Skeletal muscle satellite cell (primary cell): ENCODE measurements around the gene SPEG.

Source experiments
- H3K27me3 ChIP-seq: 2 replicates; pipeline ENCODE4 v1.7.0; 2013; ENCODE audit warnings: low read length; ENCODE audit not compliant: control insufficient read depth, insufficient read depth
- H3K36me3 ChIP-seq: 2 replicates; pipeline ENCODE4 v1.7.0; 2013; ENCODE audit warnings: mild to moderate bottlenecking, control low read depth, low read length; ENCODE audit not compliant: insufficient read depth
- H3K4me1 ChIP-seq: 2 replicates; pipeline ENCODE4 v1.7.0; 2013; ENCODE audit warnings: low read length; ENCODE audit not compliant: control insufficient read depth, insufficient read depth
- H3K4me2 ChIP-seq: 2 replicates; pipeline ENCODE4 v1.7.0; 2013; ENCODE audit warnings: mild to moderate bottlenecking, low read length
- H3K4me3 ChIP-seq: 2 replicates; pipeline ENCODE4 v1.7.0; 2013; ENCODE audit warnings: low read length
- H3K9ac ChIP-seq: 2 replicates; pipeline ENCODE4 v1.7.0; 2013; ENCODE audit warnings: mild to moderate bottlenecking, low read depth, low read length, moderate library complexity
- H3K9me3 ChIP-seq: replicated peaks from 2 replicates; pipeline ENCODE4 v1.7.0; 2013; ENCODE audit warnings: mild to moderate bottlenecking, control low read depth, low read length

SPEG gene

DNA sequence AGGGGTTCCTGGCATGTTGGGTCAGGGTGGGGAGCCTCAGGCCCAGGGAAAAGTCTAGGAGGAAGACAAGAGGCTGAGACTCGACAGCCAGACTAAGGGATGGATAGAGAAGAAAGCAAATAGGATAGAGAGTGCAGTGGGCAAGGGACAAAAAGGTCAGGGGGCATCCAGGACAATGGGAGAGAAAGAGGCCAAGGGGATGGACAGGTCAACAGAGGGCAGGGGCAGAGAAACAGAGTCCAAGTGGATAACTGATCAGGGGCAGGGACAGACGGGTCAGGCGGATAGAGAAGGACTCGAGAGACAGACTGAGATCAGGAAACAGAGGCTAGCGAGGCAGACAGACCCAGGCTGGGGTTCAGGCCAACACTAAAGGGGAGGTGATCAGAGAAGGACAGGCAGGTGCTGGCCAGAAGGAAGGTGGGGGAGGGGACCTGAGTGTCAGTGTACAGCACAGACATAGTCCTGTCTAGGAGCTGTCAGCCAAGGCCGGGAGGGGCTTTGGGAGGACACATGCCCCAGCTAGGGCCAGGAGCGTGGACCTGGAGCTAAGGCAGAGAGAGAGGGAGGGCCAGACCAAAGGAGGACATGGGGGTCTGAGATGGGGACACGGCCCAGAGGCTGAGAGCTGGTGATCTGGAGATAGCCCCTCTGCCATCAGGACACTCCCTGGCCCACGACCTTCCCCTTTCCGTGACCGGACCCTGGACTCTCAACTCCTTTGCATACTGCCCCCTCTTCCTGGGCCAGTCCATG lies 91.9 kb downstream of the SPEG start:
- H3K4me2 ChIP-seq: no peak overlapping the region
- H3K27me3 ChIP-seq: peaks cover 57% of the 10 kb centered on the region
- no peak overlapping the region for H3K9ac ChIP-seq
- peaks cover 12% of the 10 kb centered on the region for H3K4me1 ChIP-seq
- no peaks in the 10 kb centered on the region for H3K36me3 ChIP-seq
- H3K9me3 ChIP-seq: no peaks in the 10 kb centered on the region
- no peak overlapping the region for H3K4me3 ChIP-seq

DNA sequence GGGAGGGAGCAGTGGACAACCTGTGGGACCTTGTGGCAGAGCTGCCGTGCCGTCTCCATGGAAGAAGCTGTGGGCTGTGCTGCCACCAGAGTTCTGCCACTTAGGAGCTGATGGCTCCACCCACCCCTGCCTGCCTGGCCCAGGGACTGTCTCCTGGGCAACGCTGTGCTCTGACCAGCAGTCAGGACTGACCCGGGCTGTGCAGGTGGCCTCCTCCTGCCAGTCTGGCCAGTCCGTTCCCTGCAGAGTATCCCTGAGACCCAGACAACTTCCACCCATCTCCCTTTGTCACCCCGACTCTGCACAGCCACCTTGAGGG lies 92.4 kb downstream of the SPEG start:
- H3K9me3 ChIP-seq: no peaks in the 10 kb centered on the region
- no peak overlapping the region for H3K9ac ChIP-seq
- peaks cover 6% of the 10 kb centered on the region for H3K4me1 ChIP-seq
- H3K27me3 ChIP-seq: peaks cover 59% of the 10 kb centered on the region
- no peak overlapping the region for H3K4me3 ChIP-seq
- H3K4me2 ChIP-seq: no peak overlapping the region
- H3K36me3 ChIP-seq: no peaks in the 10 kb centered on the region

DNA sequence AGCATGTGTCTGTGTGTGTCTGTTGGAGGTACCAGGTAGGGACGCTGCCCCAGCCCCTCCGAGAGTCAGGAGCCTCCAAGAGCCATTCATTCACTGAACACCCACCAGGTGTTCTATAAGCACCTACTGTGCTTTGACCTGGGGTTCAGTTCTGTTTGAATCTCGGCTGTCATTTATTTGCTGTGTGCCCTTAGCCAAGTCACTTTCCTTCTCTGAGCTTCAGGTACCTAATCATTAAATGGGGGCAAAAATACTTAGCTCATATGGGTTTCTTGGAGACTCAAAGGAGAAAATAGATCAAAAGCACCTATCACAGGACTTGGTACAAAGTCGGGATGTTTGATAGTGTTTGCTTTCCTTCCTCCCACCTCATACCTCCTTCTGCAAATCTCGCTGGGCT lies 92.8 kb downstream of the SPEG start:
- peaks cover 59% of the 10 kb centered on the region for H3K27me3 ChIP-seq
- no peak overlapping the region for H3K4me2 ChIP-seq
- H3K36me3 ChIP-seq: no peaks in the 10 kb centered on the region
- H3K9ac ChIP-seq: no peak overlapping the region
- no peaks in the 10 kb centered on the region for H3K9me3 ChIP-seq
- H3K4me1 ChIP-seq: peaks cover 3% of the 10 kb centered on the region
- no peak overlapping the region for H3K4me3 ChIP-seq

DNA sequence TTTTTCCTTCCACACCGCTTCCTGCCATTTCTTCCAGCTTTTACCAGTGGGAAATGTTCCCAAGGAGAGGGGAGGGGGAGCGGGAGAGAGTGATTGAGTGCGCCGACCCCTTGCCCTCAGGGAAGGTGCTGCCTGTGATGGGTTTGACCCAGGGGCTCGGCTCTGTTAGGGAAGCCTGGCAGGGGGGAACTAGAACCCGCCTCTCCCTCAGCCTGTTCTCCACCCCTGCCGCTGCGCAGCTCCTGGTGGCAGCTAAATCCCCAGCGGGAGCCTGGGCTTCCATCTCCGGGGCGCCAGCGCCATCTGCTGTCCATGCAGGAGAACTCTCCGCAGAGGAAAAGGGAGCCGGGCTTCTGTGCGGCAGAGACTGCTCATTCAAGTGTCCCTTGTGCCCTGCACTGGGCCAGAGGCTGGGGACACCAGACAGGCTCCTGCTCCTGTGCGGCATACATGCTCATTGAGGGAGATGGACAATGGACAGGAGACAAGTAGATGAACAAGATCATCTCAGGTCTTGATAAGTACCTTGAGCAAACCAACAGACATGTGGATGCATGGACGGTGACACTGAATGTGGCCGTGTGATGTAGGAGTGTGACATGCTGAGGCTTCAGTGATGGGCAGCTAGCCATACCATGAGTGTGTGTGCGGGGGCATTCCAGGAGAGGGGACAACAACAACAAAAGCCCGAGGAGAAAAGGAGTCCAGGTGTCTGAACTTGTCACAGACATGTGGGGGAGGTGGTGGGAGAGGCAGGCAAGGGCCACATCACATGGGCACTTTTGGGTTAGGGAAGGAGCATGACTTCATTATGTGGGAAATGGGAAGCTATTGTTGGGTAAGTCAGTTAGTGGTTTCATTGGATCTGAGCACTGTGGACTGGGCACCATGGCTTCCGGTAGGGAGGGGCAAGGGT lies 95.7 kb downstream of the SPEG start:
- H3K4me2 ChIP-seq: peak overlapping the region; percentile 70
- peaks cover 43% of the 10 kb centered on the region for H3K27me3 ChIP-seq
- no peaks in the 10 kb centered on the region for H3K9me3 ChIP-seq
- H3K36me3 ChIP-seq: no peaks in the 10 kb centered on the region
- no peak overlapping the region for H3K9ac ChIP-seq
- no peaks in the 10 kb centered on the region for H3K4me1 ChIP-seq
- H3K4me3 ChIP-seq: peak overlapping the region; percentile 42

DNA sequence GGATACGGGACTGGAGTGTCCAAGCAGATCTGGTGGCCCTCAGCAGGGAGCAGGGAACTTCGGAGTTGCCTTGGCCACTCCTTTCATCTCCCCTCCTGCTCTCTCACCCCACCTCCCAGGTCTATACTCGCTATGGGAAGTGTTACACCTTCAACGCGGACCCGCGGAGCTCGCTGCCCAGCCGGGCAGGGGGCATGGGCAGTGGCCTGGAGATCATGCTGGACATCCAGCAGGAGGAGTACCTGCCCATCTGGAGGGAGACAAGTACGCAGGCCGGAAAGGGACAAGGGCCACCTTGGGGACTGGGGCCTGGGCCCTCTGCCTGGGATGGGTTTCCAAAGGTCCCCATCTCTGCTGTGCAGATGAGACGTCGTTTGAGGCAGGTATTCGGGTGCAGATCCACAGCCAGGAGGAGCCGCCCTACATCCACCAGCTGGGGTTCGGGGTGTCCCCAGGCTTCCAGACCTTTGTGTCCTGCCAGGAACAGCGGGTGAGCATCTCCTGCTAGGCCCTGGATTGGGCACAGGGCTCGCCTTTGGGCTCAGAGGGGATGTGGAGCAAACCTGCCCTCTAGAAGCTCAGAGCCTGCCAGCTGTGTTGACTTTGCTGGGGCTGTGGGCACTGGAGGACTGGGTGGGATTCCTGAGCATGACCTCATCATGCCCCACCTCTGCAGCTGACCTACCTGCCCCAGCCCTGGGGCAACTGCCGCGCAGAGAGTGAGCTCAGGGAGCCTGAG lies 97.2 kb downstream of the SPEG start:
- Histone ChIP-seq H3K36me3 (no peaks in the 10 kb centered on the region), H3K9me3 (no peaks in the 10 kb centered on the region), H3K9ac (no peak overlapping the region), H3K4me2 (no peak overlapping the region), H3K4me3 (no peak overlapping the region), H3K4me1 (no peaks in the 10 kb centered on the region), H3K27me3 (peaks cover 32% of the 10 kb centered on the region)

DNA sequence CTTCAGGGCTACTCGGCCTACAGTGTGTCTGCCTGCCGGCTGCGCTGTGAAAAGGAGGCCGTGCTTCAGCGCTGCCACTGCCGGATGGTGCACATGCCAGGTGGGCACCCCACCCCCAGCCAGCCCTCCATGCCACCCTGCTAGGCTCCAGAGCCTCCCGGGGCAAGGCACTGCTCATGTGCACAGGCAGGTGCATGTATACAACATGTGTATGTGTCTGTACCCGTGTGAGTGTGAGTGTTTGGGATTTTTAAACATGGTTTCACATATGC lies 97.7 kb downstream of the SPEG start:
- H3K36me3 ChIP-seq: no peaks in the 10 kb centered on the region
- H3K4me2 ChIP-seq: no peak overlapping the region
- no peaks in the 10 kb centered on the region for H3K4me1 ChIP-seq
- no peaks in the 10 kb centered on the region for H3K9me3 ChIP-seq
- H3K4me3 ChIP-seq: no peak overlapping the region
- H3K27me3 ChIP-seq: peaks cover 26% of the 10 kb centered on the region
- no peak overlapping the region for H3K9ac ChIP-seq

DNA sequence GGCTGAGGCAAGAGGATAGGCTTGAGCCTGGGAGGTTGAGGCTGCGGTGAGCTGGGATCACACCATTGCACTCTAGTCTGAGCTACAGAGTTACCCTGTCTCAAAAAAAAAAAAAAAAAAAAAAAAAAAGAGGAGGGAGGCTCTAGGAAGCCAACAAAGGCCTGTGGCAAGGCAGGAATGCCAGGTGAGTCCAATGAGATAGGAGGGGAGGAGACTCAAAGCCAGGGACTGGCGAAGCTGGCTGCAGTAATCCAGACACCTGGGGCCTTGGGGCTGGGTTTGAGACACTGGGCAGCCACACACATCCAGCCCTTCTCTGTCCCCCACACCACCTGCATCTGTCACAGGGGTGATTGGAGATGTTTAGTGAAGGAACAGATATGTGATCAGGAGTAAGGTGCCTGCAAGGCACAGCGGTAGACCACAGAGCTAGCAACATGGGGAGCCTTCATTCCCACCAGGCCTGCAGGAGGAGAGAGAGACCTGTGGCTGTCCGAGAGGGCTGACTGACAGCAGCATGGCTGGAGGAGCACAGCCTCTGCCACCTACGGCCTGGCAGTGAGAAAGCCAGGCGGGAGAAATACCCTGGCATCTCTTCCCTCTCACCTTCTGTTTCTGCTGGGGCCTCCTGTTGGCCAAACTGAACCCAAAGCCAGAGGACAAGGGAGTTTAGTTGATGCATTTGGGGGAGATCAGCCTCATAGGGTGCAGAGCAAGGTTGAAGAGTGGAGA lies 99.5 kb downstream of the SPEG start:
- Histone ChIP-seq H3K4me2 (no peak overlapping the region), H3K9me3 (no peaks in the 10 kb centered on the region), H3K4me1 (no peaks in the 10 kb centered on the region), H3K27me3 (peaks cover 11% of the 10 kb centered on the region), H3K4me3 (no peak overlapping the region), H3K36me3 (no peaks in the 10 kb centered on the region), H3K9ac (no peak overlapping the region)

DNA sequence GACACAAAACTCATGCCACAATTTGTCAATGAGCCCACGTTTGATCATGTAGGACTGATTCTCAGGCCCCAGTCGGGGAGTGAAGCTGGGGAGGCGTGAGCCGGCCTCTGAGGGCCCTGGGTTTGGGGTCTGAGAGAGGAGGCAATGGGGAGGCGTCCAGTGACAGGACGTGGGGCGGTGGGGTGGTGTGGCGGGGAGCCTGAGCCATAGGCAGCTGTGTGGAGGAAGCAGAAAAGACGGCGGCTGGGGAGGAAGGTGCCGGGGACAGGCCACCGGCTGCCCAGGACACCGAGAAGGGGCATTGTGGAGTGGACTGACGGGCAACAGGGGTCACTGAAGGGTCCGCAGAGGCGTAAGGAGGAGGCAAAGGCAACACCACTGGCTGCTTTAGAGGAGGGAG lies 101.8 kb downstream of the SPEG start:
- H3K27me3 ChIP-seq: peaks cover 3% of the 10 kb centered on the region
- peaks cover 2% of the 10 kb centered on the region for H3K4me1 ChIP-seq
- H3K36me3 ChIP-seq: peaks cover 23% of the 10 kb centered on the region
- H3K9ac ChIP-seq: no peak overlapping the region
- H3K9me3 ChIP-seq: no peaks in the 10 kb centered on the region
- no peak overlapping the region for H3K4me2 ChIP-seq
- H3K4me3 ChIP-seq: no peak overlapping the region

DNA sequence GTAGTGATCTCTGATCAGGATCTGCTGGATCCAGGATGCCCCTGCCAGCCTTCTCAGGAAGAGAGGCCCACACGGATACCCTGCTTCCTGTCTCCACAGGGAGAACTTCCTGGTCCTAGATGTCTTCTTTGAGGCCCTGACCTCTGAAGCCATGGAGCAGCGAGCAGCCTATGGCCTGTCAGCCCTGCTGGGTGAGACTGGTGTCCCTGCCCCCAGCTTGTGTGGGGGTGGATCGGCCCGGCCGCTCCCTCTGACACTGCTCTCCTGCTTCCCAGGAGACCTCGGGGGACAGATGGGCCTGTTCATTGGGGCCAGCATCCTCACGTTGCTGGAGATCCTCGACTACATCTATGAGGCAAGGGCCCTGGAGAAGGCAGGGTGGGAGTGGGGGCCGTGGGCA lies 102.3 kb downstream of the SPEG start:
- no peak overlapping the region for H3K9ac ChIP-seq
- no peaks in the 10 kb centered on the region for H3K9me3 ChIP-seq
- peaks cover 7% of the 10 kb centered on the region for H3K4me1 ChIP-seq
- no peak overlapping the region for H3K4me2 ChIP-seq
- no peak overlapping the region for H3K4me3 ChIP-seq
- no peaks in the 10 kb centered on the region for H3K27me3 ChIP-seq
- peaks cover 26% of the 10 kb centered on the region for H3K36me3 ChIP-seq

DNA sequence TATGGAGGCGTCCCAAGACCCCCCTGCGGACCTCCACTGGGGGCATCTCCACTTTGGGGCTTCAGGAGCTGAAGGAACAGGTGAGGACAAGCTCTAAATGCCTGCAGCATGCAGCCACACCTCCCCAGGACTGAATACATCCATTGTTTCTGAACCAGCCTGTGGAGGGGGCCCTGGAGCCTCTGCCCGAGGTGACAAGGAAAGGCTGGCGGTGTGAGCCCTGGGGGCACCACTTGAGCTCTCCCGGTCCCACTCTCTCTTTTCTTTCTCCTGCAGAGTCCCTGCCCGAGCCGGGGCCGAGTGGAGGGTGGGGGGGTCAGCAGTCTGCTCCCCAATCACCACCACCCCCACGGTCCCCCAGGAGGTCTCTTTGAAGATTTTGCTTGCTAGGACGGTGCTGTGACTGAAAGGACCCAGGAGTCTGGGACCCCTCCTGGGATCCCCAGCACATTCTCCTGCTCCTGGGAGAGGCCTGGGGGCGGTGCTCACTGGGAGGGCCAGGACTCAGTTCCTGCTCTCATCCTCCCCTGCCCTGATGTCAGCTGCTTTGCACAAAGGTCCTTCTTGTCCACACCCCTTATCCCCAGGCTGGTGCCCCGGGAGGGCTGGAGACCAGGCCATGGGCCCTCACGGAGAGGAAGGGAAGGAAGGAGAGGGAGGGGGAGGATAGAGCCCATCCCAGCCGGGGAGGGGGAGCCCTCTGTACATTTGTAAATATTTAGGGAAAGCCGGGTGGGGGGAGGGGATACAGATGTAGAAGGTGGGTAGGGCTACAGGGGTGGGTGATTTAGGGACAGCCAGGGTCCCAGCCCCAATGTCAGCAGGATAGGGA lies 103.2 kb downstream of the SPEG start:
- Histone ChIP-seq H3K4me2 (no peak overlapping the region), H3K4me3 (no peak overlapping the region), H3K27me3 (no peaks in the 10 kb centered on the region), H3K9ac (no peak overlapping the region), H3K4me1 (peaks cover 14% of the 10 kb centered on the region), H3K36me3 (peaks cover 26% of the 10 kb centered on the region), H3K9me3 (no peaks in the 10 kb centered on the region)
